ENCODE measurements around the gene SRGAP3.

- TF ChIP-seq, protein P1, sequence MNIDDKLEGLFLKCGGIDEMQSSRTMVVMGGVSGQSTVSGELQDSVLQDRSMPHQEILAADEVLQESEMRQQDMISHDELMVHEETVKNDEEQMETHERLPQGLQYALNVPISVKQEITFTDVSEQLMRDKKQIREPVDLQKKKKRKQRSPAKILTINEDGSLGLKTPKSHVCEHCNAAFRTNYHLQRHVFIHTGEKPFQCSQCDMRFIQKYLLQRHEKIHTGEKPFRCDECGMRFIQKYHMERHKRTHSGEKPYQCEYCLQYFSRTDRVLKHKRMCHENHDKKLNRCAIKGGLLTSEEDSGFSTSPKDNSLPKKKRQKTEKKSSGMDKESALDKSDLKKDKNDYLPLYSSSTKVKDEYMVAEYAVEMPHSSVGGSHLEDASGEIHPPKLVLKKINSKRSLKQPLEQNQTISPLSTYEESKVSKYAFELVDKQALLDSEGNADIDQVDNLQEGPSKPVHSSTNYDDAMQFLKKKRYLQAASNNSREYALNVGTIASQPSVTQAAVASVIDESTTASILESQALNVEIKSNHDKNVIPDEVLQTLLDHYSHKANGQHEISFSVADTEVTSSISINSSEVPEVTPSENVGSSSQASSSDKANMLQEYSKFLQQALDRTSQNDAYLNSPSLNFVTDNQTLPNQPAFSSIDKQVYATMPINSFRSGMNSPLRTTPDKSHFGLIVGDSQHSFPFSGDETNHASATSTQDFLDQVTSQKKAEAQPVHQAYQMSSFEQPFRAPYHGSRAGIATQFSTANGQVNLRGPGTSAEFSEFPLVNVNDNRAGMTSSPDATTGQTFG (tag by site-specific recombination; IDR thresholded peaks at IDR 0.05; ENCODE audit: borderline replicate concordance) = no peak
- TF ChIP-seq ZFP41 (tag by site-specific recombination; IDR thresholded peaks at IDR 0.05; ENCODE audit: borderline replicate concordance) (no peak), PRDM6 (tag by site-specific recombination; IDR thresholded peaks at IDR 0.05) (no peak), GFI1B (tag by site-specific recombination; IDR thresholded peaks at IDR 0.05) (no peak), ZNF843 (tag by site-specific recombination; IDR thresholded peaks at IDR 0.05) (no peak), CTCF (tag by site-specific recombination; IDR thresholded peaks at IDR 0.05) (no peak), SP2 (tag by site-specific recombination; IDR thresholded peaks at IDR 0.05) (no peak), ZBTB7A (tag by site-specific recombination; IDR thresholded peaks at IDR 0.05; ENCODE audit: low read depth) (no peak)
- TF ChIP-seq, protein P2, sequence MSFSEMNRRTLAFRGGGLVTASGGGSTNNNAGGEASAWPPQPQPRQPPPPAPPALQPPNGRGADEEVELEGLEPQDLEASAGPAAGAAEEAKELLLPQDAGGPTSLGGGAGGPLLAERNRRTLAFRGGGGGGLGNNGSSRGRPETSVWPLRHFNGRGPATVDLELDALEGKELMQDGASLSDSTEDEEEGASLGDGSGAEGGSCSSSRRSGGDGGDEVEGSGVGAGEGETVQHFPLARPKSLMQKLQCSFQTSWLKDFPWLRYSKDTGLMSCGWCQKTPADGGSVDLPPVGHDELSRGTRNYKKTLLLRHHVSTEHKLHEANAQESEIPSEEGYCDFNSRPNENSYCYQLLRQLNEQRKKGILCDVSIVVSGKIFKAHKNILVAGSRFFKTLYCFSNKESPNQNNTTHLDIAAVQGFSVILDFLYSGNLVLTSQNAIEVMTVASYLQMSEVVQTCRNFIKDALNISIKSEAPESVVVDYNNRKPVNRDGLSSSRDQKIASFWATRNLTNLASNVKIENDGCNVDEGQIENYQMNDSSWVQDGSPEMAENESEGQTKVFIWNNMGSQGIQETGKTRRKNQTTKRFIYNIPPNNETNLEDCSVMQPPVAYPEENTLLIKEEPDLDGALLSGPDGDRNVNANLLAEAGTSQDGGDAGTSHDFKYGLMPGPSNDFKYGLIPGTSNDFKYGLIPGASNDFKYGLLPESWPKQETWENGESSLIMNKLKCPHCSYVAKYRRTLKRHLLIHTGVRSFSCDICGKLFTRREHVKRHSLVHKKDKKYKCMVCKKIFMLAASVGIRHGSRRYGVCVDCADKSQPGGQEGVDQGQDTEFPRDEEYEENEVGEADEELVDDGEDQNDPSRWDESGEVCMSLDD (tag by site-specific recombination; IDR thresholded peaks at IDR 0.05) = no peak
- TF ChIP-seq, protein P3, sequence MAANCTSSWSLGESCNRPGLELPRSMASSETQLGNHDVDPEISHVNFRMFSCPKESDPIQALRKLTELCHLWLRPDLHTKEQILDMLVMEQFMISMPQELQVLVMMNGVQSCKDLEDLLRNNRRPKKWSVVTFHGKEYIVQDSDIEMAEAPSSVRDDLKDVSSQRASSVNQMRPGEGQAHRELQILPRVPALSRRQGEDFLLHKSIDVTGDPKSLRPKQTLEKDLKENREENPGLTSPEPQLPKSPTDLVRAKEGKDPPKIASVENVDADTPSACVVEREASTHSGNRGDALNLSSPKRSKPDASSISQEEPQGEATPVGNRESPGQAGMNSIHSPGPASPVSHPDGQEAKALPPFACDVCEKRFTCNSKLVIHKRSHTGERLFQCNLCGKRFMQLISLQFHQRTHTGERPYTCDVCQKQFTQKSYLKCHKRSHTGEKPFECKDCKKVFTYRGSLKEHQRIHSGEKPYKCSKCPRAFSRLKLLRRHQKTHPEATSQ (tag by site-specific recombination; IDR thresholded peaks at IDR 0.05) = no peak
Measured at GRCh38 chr3:9165421-9165820, 84.0 kb downstream of the SRGAP3 start.
